Head of caudate nucleus (tissue), 42 donors: ENCODE results near the gene DDRGK1.

Source experiments
- DNase-seq, 42 donors: peaks; one replicate each; pipeline versions ENCODE4 v3.0.0 to v3.0.0-alpha.2; 2020 to 2021; ENCODE audit warnings: mixed read lengths in 7 of 42
- intact Hi-C: fragments of 100-400 bp; cut with DNase I; formaldehyde crosslinking; loops from one replicate; pipeline ENCODE4 v1.15.0; 2022

Gene DDRGK1

DNA sequence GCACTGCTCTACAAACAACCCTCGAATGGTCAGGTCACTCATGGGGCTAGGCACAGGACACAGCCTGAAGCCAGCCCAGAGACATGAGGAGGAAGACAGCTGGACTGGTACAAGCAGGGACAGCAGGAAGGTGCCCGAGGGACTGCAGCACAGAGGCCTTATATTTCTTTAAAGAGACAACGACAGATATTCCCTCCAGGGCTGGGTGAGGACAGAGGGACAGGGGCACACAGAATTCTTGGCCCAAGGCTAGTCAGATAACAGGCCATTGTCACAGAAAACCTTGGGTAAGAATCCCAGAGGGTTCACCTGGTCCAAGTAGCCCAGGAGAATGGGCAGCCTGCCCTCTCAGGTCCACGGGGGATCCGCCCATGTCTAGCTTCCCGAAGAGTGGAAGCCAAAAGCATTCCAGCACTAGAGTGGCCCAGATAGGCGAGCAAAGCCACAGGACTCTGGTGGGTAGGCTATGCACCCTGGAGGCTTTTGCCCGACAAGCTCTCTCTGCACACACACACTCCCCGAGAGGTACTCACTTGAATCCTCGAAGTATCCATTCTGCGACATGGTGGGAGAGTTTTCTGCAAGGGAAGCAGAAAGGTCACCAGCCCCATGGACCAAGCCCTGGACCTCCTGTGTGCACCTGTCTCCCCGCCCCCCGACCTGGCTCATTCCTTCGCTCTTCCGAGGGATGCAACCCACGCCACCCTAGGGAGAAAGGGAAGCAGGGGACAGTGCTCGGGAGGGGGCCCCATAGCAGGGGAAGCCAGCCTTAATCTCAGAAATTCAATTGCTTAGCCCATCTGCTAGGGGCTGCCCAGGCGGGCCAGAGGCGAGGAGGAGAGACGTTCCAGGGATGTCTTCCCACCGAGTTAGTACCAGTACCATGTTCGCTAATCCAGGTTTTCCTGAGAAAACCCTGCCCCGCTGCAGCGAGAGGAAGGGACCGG is 32.8 kb upstream of the DDRGK1 start:
- intact Hi-C loops, result no loop called here
- DNase-seq, result no peak

DNA sequence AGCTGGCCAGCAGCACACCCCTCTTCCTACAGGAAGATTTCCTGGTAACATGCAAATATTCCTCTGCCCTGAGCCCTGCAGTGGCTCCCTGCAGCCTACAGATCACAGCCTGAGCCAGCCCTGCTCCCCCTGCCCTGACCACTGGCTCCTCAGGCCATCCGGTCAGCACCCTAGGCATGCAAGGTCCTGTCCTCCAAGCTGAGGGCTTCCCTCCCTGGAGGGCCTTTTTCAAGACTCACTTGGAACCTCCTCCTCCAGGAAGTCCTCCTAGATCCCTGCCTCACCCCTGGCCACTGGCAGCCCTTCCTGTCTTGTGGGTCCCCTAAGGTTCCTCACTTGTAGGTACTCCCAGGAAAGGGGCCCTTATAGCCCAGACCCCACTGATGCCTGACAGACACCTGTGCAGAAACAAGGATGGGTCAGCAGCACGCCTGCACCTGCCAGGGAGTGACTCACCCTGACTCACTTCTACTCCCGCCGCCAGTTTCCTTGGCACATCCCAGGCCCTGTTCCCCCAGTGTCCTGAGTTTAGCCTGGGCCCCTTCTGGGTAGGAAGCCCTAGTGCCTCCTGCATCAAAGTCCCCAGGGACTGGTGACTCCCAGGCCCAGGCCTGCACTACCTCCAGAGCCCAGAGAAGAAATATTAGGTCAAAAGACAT is 31.3 kb upstream of the DDRGK1 start:
- no peak for DNase-seq

DNA sequence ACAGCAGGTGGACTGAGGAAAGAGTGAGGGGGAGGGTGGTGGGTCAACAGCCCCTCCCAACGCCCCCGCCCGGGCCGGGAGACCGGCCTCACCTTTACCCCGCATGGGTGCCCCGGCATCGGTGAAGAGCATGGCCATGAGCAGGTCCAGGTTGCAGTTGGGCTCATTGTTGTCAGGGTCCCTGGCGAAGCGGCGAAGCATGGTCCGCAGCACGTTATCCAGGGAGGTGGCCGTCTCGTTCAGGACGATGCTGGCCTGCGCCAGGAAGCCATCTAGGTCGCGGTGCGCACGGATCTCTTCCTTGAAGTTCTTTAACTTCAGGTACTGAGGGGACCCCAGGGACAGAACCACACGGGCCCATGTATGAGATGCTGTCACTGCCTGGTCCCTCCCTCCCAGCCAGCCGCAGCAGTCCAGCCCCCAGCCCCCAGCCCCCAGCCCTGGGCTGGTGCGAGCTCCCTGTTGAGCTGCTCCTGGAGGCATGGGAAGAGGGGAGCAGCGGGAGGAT is 29.6 kb upstream of the DDRGK1 start:
- intact Hi-C loops, result no loop called here
- no peak for DNase-seq

More for the DNA sequence above, 31.3 kb upstream of the DDRGK1 start:
- intact Hi-C loops, result no loop called here

DNA sequence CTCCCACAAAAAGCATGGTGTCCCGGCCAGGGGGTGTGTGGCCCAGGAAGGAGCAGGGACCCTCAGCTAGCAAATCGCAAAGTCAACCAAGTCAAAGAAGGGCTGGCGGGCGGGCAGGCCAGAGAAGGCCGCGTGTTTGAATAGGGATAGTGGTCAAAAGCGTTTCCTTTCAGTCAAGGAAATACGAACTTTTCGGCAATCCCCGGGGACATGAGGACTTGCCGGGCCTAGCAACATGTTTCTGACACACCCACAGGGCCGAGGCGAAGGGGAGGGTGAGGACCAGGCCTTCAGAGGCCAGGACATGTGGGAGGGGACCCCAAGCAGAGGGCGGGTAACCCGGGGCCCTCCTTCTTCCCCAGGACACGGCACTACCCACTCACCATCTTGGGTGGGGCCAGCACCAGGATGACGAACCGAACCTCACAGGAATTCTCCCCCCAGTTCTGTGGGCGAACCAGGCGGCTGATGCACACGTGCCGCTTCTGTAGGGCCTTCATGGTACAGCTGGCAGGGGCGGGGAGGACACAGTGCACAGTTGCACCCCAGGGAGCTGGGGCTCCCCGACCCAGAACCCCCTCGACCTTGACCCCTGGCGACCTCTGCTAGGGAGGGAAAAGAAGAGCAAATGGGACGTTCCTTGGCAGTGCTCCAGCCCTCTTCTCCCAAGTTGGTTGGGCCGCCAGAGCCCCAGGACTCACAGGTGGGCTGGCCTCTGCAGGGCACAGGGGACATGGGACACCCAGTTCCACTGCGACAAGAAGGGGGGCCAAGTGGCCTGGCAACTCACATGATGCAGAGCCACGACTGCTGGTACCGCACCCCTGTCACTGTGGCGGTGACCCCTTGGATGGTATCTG is 28.9 kb upstream of the DDRGK1 start:
- DNase-seq, result no peak
- intact Hi-C loops, result no loop called here

DNA sequence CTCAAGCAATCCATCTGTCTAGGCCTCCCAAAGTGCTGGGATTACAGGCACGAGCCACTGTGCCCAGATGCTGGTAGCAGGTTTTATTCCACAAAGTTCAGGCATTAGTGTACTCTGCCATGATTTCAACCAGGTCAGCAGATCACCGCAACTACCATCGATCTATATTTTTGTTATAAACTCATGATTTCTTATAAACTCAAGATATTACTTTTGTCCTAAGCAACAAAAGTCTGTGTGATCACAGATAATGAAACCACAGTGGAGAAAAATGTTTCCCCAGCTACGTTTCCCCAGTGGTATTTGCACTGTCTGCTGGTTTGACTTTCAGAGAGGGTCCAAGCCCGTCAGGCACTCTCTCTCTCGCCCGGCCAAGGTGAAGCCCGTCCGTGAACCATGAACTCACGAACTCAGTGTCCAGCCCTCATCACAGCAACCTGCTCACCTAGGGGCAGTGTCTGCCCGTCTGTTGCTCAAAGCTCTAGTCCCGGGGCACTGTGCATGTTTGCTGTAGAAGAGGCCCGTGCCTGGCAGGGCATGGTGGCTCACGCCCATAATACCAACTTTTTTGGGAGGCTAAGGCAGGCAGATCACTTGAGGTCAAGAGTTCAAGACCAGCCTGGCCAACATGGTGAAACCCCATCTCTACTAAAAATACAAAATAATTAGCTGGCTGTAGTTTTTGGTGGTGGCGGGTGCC is 27.6 kb upstream of the DDRGK1 start:
- no peak for DNase-seq
- intact Hi-C loops, result no loop called here

DNA sequence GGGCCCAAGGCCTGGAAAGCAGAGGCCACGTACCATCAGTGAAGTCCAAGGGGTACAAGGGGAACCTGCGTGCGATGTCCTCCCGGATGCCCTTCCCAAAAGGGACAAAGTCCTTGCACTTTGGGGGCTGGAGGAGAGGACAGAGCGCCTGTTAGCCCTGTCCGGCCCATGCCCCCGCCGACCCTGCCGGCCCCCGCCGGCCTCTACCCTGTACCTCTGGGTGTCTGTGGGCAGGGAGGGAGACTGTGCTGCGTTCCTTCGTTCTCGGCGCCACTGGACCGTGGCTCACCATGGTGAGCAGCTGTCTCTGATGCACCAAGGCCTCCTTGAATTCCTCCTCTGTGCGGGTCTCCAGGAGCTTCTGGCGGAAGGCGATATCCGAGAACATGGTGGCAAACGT is 26.6 kb upstream of the DDRGK1 start:
- DNase-seq, result no peak
- intact Hi-C loops, result no loop called here

DNA sequence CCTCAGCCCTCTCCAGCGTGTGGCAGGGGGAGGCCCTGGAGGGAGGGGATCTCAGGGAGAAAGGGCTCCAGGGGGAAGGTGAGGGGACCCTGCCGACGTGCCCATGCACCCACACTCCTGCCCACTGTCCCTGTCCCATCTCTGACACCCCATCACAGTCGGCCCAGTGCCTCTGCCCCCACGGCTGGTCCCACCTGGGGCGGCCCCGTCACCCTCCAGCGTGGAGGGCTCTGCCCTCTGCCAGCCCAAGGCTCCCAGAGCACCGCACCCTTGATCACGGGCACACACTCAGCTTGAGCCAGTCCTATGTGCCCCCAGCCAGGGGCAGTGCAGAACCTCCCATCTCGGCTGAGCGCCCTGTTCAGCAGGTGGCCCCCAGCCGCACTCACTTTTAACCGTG is 25.3 kb upstream of the DDRGK1 start:
- intact Hi-C loops, result no loop called here
- no peak for DNase-seq

DNA sequence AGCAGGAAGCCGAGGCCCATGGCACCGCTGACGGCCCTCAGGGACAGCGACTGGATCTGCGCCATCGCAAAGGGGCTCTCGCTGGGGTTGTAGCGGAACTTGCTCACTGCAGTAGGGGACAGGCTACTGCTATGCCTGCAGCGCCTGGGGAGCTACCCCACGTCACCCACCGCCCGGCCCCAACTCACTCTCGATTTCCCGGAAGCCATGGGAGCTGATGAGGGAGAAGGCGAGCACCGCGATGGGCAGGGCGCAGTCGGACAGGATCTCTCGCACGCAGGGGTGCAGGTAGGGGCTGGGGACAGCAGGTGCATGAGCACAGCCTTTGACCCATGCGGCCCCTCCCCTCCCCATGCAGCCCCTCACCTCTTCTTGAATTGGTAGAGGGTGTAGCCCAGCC is 24.7 kb upstream of the DDRGK1 start:
- no peak for DNase-seq
- intact Hi-C loops, result no loop called here

DNA sequence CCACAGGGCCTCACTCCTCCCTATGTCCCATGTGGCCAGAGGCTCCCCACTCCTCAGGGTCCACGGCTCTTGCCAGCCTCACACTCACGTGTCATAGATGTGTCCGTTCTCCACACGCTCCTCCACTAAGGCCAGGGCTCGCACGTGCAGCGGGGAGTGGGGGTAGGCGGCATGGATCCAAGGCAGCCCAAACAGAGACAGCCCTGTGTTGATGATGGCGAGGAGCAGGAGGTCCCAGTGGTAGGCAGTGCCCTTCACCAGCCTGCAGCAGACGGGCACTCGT is 24.2 kb upstream of the DDRGK1 start:
- intact Hi-C loops, result no loop called here
- no peak for DNase-seq

DNA sequence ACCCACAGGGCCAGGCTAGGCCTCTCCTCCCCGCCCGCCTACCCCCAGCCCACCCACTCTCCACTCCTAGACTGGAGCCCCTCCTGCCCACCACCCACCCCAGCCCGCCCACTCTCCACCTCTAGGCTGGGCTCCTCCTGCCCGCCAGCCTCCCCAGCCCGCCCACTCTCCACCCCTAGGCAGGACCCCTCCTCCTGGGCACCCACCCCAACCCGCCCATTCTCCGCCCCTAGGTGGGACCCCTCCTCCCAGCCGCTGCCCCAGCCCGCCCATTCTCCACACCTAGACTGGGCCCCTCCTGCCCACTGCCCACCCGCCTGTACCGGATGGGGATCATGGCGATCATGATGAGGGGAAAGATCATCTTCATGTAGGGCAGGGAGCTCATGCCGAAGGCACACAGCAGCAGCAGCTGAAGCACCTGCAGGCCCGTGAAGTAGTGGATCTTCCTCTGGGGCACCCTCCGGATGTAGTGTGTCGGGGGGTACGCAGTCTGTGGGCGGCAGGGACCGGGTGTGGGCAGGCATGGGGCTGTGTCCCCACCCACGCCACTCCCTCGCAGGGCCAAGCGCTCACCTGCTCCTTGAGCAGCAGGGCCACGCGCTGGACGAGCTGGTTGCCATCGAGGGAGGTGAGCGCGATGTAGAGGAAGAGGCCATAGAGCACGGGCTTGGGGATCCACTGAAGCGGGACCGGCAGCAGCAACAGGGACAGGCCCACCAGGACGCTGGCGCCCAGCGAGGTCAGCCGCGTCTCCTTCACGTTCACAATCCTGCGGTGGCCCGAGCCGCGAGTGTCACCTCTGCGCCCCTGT is 23.7 kb upstream of the DDRGK1 start:
- no peak for DNase-seq
- intact Hi-C loops, result no loop called here

DNA sequence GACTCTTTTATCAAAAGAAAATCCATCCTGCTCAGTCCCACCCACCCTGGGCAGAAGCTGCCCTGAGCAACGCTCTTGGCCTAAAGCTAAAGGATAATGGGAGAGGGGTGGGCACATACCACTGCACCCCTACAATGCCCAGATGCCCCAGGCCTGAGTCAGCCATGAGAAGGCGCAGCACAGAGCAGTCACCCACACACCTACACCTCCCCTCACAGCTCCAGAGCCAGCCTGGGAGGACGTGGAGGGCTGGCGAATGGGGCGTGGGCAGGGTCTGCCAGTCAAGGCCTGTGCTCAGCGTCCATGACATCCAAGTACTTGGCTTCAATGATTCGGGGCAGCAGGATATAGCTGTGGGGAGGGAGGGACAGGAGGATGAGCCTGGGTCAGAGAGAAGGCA is 23.0 kb upstream of the DDRGK1 start:
- intact Hi-C loops, result no loop called here
- DNase-seq, result peak in 26 of 42 donors; percentile 5 to 74 (median 38)

DNA sequence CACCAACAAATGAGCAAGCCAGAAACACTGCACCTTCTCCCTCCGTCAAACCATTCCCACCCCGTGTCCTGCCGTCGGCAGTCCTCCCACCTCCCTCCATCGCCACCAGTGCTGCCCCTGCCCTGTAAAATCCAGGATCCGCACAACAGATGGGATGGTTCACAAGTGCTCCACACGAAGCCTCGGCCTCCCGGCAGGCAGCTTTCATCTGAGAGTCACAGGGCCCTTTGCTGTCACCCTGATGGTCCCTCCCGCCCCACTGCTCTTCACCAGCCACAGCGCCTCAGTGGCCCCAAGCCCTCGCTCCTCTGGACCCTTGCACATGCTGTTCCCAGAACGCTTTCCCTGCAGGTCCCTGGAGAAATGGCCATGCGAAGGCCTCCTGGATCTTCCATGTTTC is 22.4 kb upstream of the DDRGK1 start:
- no peak for DNase-seq
- intact Hi-C loops, result no loop called here

DNA sequence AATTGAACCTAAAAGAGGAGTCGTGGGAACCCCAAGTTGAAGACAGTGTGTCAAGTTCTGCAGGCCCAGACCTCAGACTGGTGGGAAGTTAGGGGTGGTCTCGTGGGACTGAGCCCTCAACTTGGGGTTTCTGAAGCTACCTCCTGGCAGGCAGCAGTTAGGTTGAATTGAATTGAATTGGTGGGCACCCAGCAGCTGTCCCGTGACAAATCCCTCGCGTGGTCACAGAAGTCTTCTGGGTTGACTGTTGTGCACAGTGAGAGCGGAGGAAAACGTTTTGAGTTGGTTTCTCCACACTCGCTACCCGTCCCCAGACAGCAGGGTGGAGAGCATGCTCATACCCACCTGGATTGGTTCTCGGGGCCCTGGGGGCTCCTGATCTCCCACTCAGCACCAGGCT is 21.6 kb upstream of the DDRGK1 start:
- DNase-seq, result no peak
- intact Hi-C loops, result no loop called here

DNA sequence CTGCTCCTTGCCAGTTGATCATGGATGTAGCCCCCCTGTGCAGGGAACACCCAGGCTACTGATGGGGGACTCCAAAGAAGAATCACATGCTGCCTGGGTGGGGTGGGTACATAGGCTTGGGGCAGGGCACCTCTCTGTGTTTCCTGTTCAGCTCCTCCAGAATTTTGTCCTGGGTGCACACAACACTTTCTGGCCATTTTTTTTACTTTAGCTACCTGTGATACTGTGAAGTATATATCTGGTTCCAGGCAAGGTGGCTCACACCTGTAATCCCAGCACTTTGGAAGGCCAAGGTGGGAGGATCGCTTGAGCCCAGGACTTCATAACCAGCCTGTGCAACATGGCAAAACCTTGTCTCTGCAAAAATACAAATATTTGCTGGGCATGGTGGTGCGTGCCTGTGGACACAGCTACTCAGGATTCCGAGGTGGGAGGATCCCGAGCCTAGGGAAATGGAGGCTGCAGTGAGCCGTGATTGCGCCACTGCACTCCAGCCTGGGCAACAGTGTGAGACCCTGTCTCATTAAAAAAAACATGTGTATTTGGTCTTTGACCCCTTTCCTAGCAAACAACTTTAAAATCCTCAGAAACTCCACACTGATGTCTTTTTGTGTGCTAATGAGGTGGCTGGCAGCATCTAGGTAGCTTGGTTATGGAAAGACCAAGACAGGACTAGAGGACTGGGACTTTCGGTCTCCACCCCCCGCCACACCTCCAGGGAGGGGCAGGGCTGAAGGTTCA is 20.4 kb upstream of the DDRGK1 start:
- DNase-seq, result no peak
- intact Hi-C loops, result no loop called here

DNA sequence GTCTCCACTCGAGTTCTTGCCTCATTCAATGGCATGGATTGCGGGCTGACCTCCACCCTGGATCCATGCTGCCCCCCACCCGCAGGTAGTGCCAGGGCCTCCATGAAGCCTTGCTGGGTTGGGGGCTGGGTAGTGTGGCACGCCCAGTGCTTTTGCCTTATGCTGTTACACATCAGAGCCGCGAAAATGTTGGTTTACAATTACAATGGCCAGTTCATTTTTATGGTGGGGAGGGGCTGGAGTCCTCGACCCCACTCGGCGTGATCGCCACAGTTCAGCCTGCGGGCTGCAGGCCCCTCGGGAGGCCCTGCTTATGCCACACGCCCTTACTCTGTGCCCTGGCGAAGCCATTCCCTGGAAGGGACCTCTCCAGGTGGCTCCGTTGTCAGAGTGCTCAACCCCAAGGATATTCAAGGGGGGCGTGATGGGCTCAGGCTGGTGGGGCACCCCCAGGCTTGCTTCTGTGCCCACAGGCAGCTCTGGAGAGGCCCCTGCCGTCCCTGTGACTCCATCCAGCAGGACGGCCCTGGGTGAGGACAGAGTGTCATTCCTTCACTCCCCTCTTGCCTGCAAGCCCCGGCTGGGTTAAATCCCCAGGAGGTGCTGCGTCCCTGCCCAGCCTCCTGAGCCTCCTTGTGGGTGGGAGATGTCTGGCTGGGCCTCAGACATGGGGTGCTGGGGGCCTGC is 19.7 kb upstream of the DDRGK1 start:
- intact Hi-C loops, result no loop called here
- no peak for DNase-seq

DNA sequence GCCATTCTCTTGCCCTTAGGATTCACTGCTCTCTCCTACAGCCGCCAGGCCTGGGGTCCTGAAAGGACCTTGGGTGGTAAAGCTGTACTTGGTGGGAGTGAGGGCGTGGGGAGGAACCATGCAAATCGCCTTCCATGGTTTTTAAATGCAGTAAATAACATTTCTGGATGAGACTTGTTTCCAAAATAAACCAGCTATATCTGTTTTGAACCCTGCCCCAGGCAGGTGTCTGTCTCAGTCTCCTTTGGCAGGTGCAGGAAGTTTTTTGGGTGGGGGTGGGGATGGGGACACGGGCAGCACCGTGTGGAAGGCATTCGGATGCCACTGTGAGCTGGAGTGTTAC is 19.1 kb upstream of the DDRGK1 start:
- DNase-seq, result no peak
- intact Hi-C loops, result no loop called here
